Left forelimb (tissue), 1 donor: ENCODE results near the gene GBP5.
"Not testable (repeated sequence)": the region's sequence is repeated elsewhere in the genome, so short reads cannot be mapped to it uniquely, and the experiment has no call there.

Source experiments
- DNase-seq: peaks from one replicate; pipeline ENCODE4 v3.0.0-alpha.2; 2018; ENCODE audit warnings: low spot score

GBP5 gene

DNA sequence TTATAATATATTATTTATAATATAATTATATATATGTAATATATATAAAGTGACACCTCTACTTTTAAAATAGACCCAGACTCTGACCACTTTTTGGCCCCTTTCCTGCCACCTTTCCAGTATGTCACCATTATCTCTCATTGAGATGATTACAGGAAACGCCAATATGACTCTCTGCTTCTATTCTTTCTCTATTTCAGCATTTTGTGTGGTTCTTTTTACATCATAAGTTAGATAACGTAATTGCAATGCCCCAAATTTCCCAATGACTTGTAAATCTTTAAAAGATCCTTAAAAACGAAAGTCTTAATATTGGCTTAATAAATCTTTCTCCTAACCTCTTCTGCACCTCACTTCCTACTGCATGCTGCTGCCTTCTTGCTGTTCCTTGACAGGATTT lies 8.1 kb upstream of the GBP5 start:
- DNase-seq: no peak

DNA sequence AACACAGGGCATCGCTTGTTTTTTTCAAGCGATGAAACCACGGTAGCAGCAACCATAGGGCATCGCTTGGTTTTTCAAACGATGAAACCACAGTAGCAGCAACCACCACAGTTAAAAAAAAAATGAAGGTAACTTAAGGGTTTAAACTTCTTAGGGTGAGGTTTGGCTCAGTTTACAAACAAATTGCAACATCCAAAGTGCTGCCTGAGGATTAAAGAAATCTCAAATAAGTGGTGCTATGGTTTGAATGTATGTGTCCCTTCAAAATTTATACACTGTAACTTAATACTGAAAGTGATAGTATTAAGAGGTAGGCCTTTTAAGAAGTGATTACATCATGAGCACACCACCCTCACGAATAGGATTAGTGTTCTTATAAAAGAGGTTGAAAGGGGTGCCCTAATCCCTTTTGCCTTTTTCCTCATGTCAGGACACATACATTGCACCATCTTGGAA lies 6.4 kb upstream of the GBP5 start:
- DNase-seq: no peak

DNA sequence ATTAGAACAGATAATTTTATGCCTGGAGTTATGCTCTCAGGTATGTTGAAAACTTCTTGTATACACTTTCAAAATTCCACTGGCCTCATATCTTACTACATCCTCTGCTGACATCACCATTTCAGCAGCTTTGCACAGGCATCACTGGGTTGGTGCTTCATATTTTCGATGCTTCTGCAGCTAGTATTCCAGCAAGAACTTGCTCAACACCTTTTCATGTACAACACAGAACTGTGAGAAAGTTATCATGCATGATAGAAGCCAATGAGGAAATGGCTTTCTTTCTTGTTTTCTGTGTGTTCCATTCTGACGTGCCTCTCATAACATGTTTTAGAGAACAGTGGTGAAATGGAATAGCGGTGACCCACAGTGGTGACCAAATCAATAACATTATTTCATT lies 5.1 kb upstream of the GBP5 start:
- no peak for DNase-seq

DNA sequence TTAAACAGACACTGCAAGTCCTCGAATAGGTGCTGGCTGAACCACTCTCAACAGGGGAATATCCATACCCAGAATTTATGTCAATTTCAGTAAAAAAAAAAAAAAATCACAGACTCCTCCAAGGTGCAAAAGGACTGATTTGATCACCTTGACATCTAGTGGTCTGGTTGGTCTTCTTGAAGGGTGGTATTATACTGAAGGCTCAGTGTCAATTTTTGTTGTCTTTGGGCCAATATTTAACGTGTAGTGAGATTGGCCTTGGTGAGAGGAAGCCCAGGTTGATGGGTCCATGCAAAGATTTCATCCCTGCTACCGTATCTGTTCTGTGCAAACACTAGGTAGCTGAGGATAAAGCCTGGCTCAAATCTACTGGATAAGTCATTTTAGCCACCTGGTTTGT lies 4.0 kb upstream of the GBP5 start:
- DNase-seq: no peak

DNA sequence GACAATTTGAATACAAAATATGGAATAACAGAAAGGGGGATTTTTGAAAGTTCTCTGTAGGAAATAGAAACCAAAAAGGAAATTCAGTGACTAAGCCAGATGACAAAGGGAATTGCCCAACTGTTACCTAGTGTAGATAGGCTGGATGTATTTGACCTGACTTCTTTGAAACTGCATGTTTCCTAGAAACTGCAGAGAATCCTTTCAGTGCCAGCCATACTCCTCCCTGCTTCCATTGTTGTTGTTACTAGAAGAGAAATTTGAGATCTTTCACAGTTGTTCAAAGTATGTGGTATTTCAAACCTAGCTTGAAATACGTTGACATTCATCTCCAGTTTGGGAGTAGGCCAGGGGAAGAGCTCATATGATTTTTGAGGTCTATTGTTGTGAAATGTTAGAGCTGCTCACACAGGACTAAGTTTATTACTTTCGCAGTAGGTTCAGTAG lies 1.8 kb upstream of the GBP5 start:
- DNase-seq: no peak

DNA sequence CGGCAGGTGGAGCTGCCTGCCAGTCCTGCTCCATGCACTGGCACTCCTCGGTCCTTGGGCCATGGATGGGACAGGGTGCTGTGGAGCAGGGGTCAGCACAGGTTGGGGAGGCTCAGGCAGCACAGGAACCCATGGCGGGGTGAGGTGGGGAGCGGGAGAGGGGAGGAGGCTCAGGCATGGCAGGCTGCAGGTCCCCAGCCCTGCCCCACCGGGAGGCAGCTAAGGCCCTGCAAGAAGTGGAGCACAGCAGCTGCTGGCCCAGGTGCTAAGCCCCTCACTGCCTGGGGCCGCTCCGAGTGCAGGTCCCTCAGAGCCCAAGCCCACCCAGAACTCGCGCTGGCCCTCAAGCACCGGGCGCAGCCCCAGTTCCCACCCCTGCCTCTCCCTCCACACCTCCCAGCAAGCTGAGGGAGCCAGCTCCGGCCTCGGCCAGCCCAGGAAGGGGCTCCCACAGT lies 691 bp upstream of the GBP5 start:
- DNase-seq: no peak

DNA sequence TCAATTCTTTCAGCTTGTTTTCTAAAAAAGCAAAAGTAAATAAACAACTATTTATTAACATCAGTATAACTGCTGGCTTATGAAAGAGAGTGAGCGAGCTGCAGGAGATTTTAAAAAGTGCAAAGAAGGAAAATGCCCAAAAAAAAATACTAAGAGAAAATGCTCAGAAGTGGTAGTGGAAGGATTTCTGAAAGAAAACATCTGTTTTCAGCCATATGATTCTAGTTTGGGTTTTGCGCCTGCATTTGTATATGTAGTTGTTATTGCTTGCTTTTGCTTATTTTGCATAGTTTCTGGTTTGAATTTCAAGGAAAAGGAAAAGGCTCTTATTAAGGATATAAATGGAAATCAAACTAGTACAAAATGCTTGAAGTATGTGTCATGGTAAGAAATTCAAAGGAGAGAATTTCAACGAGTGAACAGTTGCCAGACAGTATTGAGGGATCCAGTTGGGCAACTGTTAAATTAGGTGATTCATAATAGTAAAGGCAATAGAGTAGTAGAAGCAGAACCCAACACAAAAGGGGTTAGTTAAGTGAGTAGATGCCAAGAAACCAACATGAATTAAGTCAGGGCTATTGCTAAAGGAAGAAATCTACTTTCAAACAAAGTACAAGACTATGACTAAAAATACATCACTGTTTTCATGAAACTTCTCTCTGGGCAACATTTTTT lies 1.2 kb downstream of the GBP5 start:
- DNase-seq: no peak

DNA sequence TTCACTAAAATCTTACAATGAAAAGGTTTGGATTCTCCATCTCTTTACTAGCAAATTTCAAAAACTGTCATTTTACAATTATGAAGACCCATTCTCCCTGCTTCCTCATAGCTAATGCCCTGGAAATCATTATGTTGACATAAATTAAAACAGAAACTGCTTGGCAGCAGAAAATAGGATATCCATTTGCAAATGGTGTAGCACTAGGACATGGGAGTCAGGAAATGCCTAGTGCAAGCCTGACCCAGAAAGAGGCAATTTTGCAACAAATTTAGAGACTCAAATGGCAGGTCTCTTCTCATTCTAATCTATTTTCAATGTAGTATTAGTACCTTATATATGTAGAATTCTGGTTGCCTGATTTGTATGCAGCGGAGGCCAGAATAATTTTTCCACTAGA lies 2.2 kb downstream of the GBP5 start:
- DNase-seq: no peak

DNA sequence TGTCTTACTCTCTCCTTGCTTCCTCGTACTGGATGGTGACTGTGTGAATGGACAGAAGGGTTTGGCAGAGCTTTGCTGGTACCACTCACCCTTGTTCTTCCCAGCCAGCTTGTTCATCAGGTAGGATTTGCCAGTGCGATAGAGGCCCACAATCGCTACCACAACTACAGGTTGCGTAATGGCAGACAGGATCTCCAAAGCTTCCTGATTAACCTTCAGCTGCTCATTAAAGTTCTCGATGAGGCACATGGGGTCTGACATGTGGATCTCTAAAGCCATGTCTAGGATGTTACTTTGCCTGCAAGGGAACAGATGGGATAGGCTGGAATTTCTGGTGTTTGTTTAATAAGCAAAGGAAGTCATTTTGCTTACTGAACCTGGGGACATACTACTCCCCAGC lies 3.4 kb downstream of the GBP5 start:
- DNase-seq: no peak

DNA sequence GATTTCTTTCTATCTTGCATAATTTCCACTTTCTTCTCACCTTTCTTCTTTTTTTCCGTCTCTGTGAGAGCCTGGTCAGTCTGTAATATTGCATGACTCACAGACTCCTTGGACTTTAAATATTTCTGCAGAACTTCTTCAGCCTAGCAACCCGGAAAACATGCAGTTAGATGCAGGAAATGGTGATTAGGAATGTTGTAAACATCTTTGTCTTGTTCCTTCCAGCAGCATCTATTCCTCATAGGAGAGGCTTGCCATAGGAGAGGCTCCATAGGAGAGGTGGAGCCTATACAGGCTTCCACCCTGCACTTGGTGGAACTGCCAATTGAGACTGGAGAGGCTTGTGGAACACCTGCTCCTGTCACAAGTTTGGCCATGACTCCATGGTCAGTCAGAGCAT lies 10.0 kb downstream of the GBP5 start:
- no peak for DNase-seq

DNA sequence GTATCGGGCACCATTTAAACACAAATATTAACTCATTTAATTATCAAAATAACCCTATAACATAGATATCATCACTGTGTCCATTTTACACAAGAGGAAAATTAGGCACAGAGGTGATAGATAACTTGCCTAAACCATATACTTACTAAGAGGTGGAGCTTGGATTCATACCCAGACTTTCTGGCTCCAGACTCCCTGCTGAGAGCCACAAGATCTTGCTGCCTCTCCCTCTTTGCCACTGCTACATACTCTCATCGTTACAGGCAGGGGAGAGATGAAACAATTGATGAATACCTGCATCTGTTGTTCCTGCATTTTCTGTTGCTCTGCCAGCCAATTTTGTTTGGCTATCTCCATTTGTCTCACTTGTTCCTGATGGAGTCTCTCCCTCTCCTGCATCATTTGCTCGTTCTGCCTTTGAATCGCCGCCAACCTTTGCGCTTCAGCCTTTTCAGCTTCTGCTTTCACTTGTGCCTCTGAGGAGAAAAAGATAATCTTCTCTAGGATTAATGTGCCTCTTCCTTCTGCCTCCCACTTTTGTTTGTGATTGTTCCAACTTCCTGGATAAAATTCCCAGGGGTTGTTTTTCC lies 10.6 kb downstream of the GBP5 start:
- no peak for DNase-seq

DNA sequence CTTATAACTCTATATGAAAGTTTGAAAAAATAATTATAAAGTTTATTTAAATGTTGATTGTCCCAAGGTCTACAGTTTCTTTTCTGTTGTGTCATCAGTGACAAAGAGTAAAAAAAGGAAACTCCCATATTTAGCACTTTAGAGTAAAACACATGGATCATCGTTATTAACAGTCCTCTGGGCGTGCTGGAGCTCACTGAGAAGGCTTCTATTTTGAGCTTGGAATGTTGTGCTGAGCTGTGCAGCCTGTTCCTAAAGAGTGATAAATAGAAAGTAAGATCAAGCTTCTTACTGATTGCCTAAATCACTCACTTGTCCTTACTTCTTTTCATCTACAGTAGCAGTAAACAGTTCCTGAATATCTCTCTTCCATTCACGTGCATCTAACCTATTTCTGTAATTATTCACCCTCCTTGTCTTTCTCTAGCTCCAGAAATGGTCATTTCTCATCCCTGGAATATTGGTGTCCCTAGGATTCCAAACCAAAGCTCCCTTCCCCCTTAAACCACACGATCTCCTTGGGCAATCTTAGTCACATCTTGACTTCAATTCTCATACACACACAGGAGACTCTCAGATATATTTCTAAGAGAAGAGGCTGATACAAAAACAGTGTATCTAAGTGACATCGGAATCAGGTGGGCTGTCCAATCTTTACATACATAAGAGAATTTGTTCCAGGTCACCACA lies 11.9 kb downstream of the GBP5 start:
- DNase-seq: no peak

DNA sequence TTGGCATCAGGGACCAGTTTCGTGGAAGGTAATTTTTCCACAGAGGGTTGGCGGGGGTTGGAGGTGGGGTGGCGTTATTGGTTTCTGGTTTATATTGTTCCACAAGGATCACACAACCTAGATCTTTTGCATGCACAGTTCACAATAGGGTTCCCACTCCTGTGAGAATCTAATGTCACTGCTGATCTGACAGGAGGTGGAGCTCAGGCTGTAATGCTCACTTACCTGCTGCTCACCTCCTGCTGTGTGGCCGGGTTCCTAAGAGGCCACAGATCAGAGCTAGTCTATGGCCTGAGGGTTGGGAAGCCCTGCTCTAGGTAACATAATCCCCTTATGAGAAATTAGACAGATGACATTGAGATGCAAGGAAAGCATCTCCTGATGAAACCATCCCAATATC lies 12.6 kb downstream of the GBP5 start:
- DNase-seq: no peak

DNA sequence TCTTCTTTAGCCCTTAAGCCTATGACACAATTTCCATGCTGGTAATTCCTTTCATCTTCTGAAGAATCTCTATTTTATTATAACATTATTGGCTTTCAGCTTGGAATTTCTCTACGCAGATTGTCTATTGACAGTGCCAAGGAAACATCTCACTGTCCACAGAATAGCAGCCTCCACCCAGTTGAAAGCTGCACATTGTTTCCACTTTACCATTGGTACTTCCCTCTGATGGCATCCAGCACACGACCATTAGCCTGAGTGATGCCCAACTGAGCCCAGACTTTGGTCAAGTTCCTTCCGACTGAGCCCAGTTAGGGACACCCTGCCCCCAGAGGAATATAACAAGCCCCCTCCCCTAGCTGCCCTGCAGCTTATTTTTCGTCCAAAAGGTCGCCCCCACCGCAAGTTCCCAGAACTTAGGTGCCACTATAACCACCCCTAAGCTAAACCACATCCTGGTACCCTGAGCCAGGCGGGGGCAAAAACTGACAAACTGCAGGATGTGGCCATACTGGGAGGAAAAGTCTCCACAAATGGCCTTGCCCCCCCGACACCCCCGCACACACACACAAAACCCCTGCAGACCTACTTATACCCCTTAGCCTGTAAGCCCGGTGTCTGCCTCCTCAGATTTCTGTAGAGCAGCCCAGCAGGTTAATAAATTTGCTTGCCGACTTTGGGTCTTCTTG lies 13.2 kb downstream of the GBP5 start:
- DNase-seq: no peak

DNA sequence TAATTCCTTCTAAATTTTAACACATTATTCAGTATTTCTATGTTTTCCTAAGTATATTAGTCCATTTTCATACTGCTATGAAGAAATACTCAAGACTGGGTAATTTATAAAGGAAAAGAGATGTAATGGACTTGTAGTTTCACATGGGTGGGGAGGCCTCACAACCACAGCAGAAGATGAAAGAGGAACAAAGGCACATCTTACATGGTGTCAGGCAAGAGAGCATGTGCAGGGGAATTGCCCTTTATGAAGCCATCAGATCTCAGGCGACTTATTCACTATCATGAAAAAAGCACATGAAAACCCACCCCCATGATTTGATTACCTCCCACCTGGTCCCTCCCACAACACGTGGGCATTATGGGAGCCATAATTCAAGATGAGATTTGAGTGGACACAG lies 15.6 kb downstream of the GBP5 start:
- no peak for DNase-seq

DNA sequence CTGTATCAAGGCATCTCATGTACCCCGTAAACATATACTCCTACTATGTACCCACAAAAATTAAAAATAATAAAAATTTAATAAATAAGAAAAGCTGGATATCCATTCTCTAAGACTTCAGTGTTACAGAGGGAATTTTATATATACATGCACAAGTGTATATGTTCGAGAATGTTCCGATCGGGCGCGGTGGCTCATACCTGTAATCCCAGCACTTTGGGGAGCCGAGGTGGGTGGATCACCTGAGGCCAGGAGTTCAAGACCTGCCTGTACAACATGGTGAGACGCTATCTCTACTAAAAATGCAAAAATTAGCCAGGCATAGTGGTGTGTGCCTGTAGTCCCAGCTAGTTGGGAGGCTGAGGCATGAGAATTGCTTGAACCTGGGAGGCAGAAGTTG lies 17.1 kb downstream of the GBP5 start:
- DNase-seq: not testable (repeated sequence)

DNA sequence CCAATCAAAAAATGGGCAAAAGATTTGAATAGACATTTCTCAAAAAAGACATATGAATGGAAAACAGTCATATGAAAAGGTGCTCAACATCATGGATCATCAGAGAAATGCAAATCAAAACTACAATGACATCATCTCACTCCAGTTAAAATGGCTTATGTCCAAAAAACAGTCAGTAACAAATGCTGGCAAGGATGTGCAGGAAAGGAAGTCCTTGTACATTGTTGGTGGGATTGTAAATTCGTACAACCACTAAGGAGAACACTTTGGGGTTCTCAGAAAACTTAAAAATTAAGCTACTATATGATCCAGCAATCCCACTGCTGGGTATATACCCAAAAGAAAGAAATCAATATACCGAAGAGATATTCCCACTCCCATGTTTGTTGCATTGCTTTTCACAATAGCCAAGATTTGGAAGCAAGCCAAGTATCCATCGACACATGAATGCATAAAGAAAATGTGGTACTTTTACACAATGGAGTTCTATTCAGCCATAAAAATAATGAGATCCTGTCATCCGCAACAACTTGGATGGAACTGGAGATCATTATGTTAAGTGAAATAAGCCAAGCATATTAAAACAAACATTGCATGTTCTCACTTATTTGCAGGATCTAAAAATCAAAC lies 17.9 kb downstream of the GBP5 start:
- no peak for DNase-seq

DNA sequence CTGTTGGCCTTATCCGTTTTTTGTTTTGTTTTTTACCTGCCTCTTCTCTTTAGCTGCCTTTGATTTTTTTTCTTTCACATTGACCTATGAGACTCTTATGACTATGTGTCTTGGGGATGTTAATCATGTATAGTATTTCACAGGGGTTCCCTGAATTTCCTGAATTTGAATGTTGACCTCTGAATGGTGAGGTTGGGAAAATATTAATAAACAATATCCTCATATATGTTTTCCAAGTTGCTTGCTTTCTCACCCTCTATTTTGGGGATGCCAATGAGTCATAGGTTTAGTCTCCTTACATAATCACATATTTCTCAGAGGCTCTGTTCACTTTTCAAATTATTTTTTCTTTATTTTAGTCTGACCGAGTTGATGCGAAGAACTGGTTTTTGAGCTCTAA lies 29.6 kb downstream of the GBP5 start:
- DNase-seq: no peak
